HCT116 (cell line): Measurements from ENCODE around the gene NRXN2. TPM values are rescaled to one million over a fixed set of nuclear protein-coding genes. Genes with fewer than 3 reads are reported as not detected.

ENCODE experiments used
- ATAC-seq: fragments of 200-7000 bp; cut with Tn5 transposase; 2 replicates; pipeline ENCODE4 v1.9.1; 2020; ENCODE audit warnings: mild to moderate bottlenecking, moderate library complexity
- BruUV-seq: library from RNA; stranded (reverse); fragments of 400-500 nt; replicated peaks from 2 replicates; lab custom pipeline; 2021; lab: Mats Ljungman, UMichigan
- CTCF ChIA-PET: fragments of 300-600 bp; sonication (Branson Sonifier 250); formaldehyde crosslinking; loops from one replicate; lab custom pipeline; 2021; ENCODE audit warnings: antibody characterized with exemption; lab: Charles Lee
- POLR2A ChIA-PET: fragments of 300-600, 350-600 bp; sonication (Branson Sonifier 250); formaldehyde crosslinking; loops from one replicate; lab custom pipeline; 2021; ENCODE audit warnings: antibody characterized with exemption; lab: Charles Lee
- RAD21 ChIA-PET, 2 experiments: fragments of 300-600 bp; sonication (Branson Sonifier 250); formaldehyde crosslinking; loops; one replicate each; lab custom pipeline; 2023; ENCODE audit warnings: low total read pairs in 2 of 2; ENCODE audit not compliant: uncharacterized antibody in 2 of 2, unreplicated experiment in 2 of 2, low non-redundant PET in 1 of 2; lab: Charles Lee
- DNase-seq: peaks from one replicate; pipeline ENCODE4 v3.0.0-alpha.2; 2010; ENCODE audit warnings: low read depth, low spot score
- H2AFZ ChIP-seq: fragments of 200-600 bp; shearing (Covaris generic), sonication (generic); 2 replicates; pipeline ENCODE4 v1.6.1; 2017; ENCODE audit warnings: low read depth, mixed run types, mixed read lengths, antibody characterized with exemption, low read length; ENCODE audit not compliant: poor library complexity, severe bottlenecking
- H3K27ac ChIP-seq: 2 replicates; pipeline ENCODE4 v1.5.1; 2012; ENCODE audit warnings: low read depth, low read length
- H3K27me3 ChIP-seq: fragments of 200-600 bp; sonication (generic); 2 replicates; pipeline ENCODE4 v1.6.1; 2016; ENCODE audit warnings: mixed run types, low read length, mixed read lengths; ENCODE audit not compliant: insufficient read depth
- H3K36me3 ChIP-seq, 2 experiments: fragments of 200-500 bp in 1 of 2; fragments of 200-600 bp in 1 of 2; sonication (Bioruptor generic) in 1 of 2; sonication (generic) in 1 of 2; 2 replicates each; pipeline versions ENCODE4 v1.5.1 to v1.6.1; 2014 to 2016; ENCODE audit warnings: low read length in 2 of 2, inconsistent platforms in 1 of 2, mixed read lengths in 1 of 2, mixed run types in 1 of 2; ENCODE audit not compliant: insufficient read depth in 2 of 2, control insufficient read depth in 1 of 2
- H3K4me1 ChIP-seq, 2 experiments: fragments of 200-600 bp in 1 of 2; sonication (generic) in 1 of 2; 2 replicates each; pipeline versions ENCODE4 v1.5.1 to v1.6.1; 2012 to 2017; ENCODE audit warnings: low read length in 2 of 2, inconsistent platforms in 1 of 2, mild to moderate bottlenecking in 1 of 2, mixed read lengths in 1 of 2, mixed run types in 1 of 2, moderate library complexity in 1 of 2; ENCODE audit not compliant: insufficient read depth in 2 of 2, control insufficient read depth in 1 of 2
- H3K4me2 ChIP-seq: fragments of 200-600 bp; sonication (generic); 2 replicates; pipeline ENCODE4 v1.6.1; 2017; ENCODE audit warnings: mixed run types, low read length, mixed read lengths
- H3K4me3 ChIP-seq, 2 experiments: fragments of 200-600 bp in 1 of 2; sonication (generic) in 1 of 2; replicated peaks in 1 of 2; 2 replicates each; pipeline ENCODE4 v1.5.1; 2011 to 2016; ENCODE audit warnings: low read length in 2 of 2, control low read depth in 1 of 2, low read depth in 1 of 2, mild to moderate bottlenecking in 1 of 2, mixed read lengths in 1 of 2, mixed run types in 1 of 2
- H3K79me2 ChIP-seq: fragments of 200-600 bp; sonication (generic); 2 replicates; pipeline ENCODE4 v1.6.1; 2017; ENCODE audit warnings: mild to moderate bottlenecking, mixed run types, low read length, moderate library complexity, mixed read lengths; ENCODE audit not compliant: insufficient read depth
- H3K9ac ChIP-seq: fragments of 200-600 bp; sonication (generic); 2 replicates; pipeline ENCODE4 v1.6.1; 2016; ENCODE audit warnings: low read length, mixed read lengths
- H3K9me2 ChIP-seq: fragments of 200-600 bp; sonication (generic), shearing (Covaris generic); 2 replicates; pipeline ENCODE4 v1.6.1; 2017; ENCODE audit warnings: mixed run types, mild to moderate bottlenecking, moderate library complexity; ENCODE audit not compliant: insufficient read depth
- H3K9me3 ChIP-seq, 2 experiments: fragments of 200-500 bp in 1 of 2; fragments of 200-600 bp in 1 of 2; sonication (Bioruptor generic) in 1 of 2; sonication (generic) in 1 of 2; 2 replicates each; pipeline ENCODE4 v1.6.1; 2014 to 2017; ENCODE audit warnings: low read length in 2 of 2, mixed read lengths in 2 of 2, inconsistent platforms in 1 of 2, low read depth in 1 of 2, mild to moderate bottlenecking in 1 of 2, mixed run types in 1 of 2, moderate library complexity in 1 of 2; ENCODE audit not compliant: control insufficient read depth in 1 of 2, insufficient read depth in 1 of 2
- H4K20me1 ChIP-seq: fragments of 200-600 bp; sonication (generic), shearing (Covaris generic); 2 replicates; pipeline ENCODE4 v1.6.1; 2017; ENCODE audit warnings: mixed run types, mild to moderate bottlenecking, moderate library complexity; ENCODE audit not compliant: insufficient read depth
- CBX3 ChIP-seq: IDR thresholded peaks from 2 replicates; pipeline ENCODE4 v1.6.1; 2012; ENCODE audit warnings: low read depth
- CEBPB ChIP-seq: IDR thresholded peaks from 2 replicates; pipeline ENCODE4 v1.6.1; 2012; ENCODE audit warnings: low read depth
- EZH2 ChIP-seq: fragments of 200-600 bp; sonication (generic); IDR thresholded peaks from 2 replicates; pipeline ENCODE4 v1.6.1; 2017; ENCODE audit warnings: antibody characterized with exemption, mixed run types
- MAX ChIP-seq: IDR thresholded peaks from 2 replicates; pipeline ENCODE4 v1.6.1; 2012
- POLR2A ChIP-seq: IDR thresholded peaks from 2 replicates; pipeline ENCODE4 v1.7.0; 2011; ENCODE audit warnings: borderline replicate concordance; ENCODE audit not compliant: insufficient read depth, insufficient read length; ENCODE audit errors: extremely low read depth
- POLR2AphosphoS5 ChIP-seq: IDR thresholded peaks from 2 replicates; pipeline ENCODE4 v1.6.1; 2011; ENCODE audit warnings: mild to moderate bottlenecking, low read depth, low read length, moderate library complexity
- REST ChIP-seq: IDR thresholded peaks from 2 replicates; pipeline ENCODE4 v1.6.1; 2012; ENCODE audit warnings: low read depth
- SIN3A ChIP-seq: IDR thresholded peaks from 2 replicates; pipeline ENCODE4 v1.6.1; 2012; ENCODE audit warnings: low read depth
- SP1 ChIP-seq: IDR thresholded peaks from 2 replicates; pipeline ENCODE4 v1.6.1; 2012; ENCODE audit warnings: low read depth
- SRF ChIP-seq: IDR thresholded peaks from 2 replicates; pipeline ENCODE4 v1.6.1; 2012; ENCODE audit warnings: low read depth
- intact Hi-C: fragments of 100-400 bp; cut with micrococcal nuclease; formaldehyde crosslinking; loops from 2 replicates; pipeline ENCODE4 v1.10.0; 2022
- total RNA-seq: library from RNA; stranded (reverse); gene quantifications from one replicate; pipeline ENCODE4 v1.2.1, GENCODE V29; 2021; ENCODE audit not compliant: unreplicated experiment
- TF ChIP-seq, protein P1 (sequence below): IDR thresholded peaks from 2 replicates; pipeline ENCODE4 v1.6.1; 2011; ENCODE audit warnings: mild to moderate bottlenecking, low read length, moderate library complexity; ENCODE audit not compliant: insufficient replicate concordance; ENCODE audit errors: extremely low read depth
- TF ChIP-seq, protein P2 (sequence below), 3 experiments: fragments of 200-600 bp in 1 of 3; sonication (generic) in 1 of 3; IDR thresholded peaks in 2 of 3; conservative IDR thresholded peaks in 1 of 3; 2 replicates each; pipeline ENCODE4 v1.5.1; 2012 to 2017; ENCODE audit warnings: low read depth in 2 of 3, low read length in 2 of 3, antibody characterized with exemption in 1 of 3, borderline replicate concordance in 1 of 3, control low read depth in 1 of 3, mild to moderate bottlenecking in 1 of 3, mixed read lengths in 1 of 3, mixed run types in 1 of 3, moderate library complexity in 1 of 3; ENCODE audit not compliant: insufficient read depth in 1 of 3

Gene NRXN2
- total RNA-seq, 1 experiment from 2014 or later: 1.5 TPM

DNA sequence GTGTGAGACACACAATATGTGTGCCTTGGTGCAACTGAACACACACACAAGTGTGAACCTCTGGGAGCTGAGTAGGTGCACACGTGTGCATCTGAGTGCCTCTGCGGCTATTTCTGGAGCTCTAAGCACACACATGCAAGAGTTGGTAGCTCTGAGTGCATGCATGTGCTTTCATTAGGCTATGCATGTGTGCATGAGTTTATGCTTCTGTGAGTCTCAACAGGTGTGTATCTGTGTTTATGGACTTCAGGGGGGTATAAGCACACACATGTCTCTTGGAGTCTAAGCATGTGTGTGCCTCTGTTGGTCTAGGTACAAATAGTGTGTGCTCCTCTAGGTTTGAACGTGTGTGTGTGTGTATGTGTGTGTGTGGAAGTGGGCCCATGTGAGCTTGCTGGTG lies 106.2 kb downstream of the NRXN2 start:
- H3K9me3 ChIP-seq: no peaks in the 10 kb centered on the region
- no TSS peak for BruUV-seq
- ChIA-PET RAD21 (no interaction called here), CTCF (no interaction called here), POLR2A (no interaction called here)
- no peaks in the 10 kb centered on the region for H3K27me3 ChIP-seq
- intact Hi-C loops: no loop called here
- DNase-seq (no peak), ATAC-seq (no peak)
- no peak overlapping the region for H2AFZ ChIP-seq
- H3K4me1 ChIP-seq: peaks cover 0 to 9% of the 10 kb centered on the region in 2 experiments; a peak in 1 of 4 replicates
- no peak overlapping the region for H3K9ac ChIP-seq
- H3K4me2 ChIP-seq: no peak overlapping the region
- H4K20me1 ChIP-seq: no peaks in the 10 kb centered on the region
- H3K4me3 ChIP-seq: no peak overlapping the region
- H3K9me2 ChIP-seq: no peaks in the 10 kb centered on the region
- TF ChIP-seq MAX (no peak), CBX3 (no peak), SIN3A (no peak), POLR2AphosphoS5 (no peak), SP1 (no peak), REST (no peak)
- H3K79me2 ChIP-seq: no peaks in the 10 kb centered on the region
- H3K27ac ChIP-seq: no peak overlapping the region
- no peaks in the 10 kb centered on the region for H3K36me3 ChIP-seq

DNA sequence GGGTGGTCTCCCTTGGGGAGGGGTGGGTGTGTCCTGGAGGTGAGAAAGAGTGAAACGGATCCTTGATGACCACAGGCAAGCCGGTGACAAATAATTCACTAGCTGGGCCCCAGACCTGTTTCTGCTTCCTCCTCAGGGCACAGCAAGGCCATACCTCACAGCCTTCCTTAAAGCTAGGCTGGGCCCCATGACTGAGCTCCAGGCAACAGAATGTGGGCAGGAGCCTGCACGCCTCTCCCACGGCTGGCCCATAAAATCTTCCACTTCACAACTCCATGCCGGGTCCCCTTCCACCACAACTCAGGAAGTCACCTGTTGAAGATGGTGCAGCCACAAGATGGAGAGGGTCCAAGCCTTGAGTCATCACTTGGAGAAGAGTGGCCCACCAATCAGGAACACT lies 108.1 kb downstream of the NRXN2 start:
- Histone ChIP-seq H3K36me3 (no peaks in the 10 kb centered on the region), H3K27me3 (no peaks in the 10 kb centered on the region), H2AFZ (no peak overlapping the region), H3K4me1 (peaks cover 0 to 7% of the 10 kb centered on the region in 2 experiments; a peak in 1 of 4 replicates), H4K20me1 (no peaks in the 10 kb centered on the region), H3K4me3 (no peak overlapping the region), H3K4me2 (no peak overlapping the region), H3K27ac (no peak overlapping the region), H3K9ac (no peak overlapping the region), H3K79me2 (no peaks in the 10 kb centered on the region), H3K9me2 (no peaks in the 10 kb centered on the region), H3K9me3 (no peaks in the 10 kb centered on the region)
- RAD21 ChIA-PET: no interaction called here
- ATAC-seq (no peak), DNase-seq (no peak)
- no TSS peak for BruUV-seq
- intact Hi-C loops: no loop called here
- POLR2A ChIA-PET: no interaction called here
- TF ChIP-seq SRF: no peak
- TF ChIP-seq, protein P1, sequence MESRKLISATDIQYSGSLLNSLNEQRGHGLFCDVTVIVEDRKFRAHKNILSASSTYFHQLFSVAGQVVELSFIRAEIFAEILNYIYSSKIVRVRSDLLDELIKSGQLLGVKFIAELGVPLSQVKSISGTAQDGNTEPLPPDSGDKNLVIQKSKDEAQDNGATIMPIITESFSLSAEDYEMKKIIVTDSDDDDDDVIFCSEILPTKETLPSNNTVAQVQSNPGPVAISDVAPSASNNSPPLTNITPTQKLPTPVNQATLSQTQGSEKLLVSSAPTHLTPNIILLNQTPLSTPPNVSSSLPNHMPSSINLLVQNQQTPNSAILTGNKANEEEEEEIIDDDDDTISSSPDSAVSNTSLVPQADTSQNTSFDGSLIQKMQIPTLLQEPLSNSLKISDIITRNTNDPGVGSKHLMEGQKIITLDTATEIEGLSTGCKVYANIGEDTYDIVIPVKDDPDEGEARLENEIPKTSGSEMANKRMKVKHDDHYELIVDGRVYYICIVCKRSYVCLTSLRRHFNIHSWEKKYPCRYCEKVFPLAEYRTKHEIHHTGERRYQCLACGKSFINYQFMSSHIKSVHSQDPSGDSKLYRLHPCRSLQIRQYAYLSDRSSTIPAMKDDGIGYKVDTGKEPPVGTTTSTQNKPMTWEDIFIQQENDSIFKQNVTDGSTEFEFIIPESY: no peak
- no peak for TF ChIP-seq POLR2A
- TF ChIP-seq SP1: no peak
- TF ChIP-seq, protein P2, sequence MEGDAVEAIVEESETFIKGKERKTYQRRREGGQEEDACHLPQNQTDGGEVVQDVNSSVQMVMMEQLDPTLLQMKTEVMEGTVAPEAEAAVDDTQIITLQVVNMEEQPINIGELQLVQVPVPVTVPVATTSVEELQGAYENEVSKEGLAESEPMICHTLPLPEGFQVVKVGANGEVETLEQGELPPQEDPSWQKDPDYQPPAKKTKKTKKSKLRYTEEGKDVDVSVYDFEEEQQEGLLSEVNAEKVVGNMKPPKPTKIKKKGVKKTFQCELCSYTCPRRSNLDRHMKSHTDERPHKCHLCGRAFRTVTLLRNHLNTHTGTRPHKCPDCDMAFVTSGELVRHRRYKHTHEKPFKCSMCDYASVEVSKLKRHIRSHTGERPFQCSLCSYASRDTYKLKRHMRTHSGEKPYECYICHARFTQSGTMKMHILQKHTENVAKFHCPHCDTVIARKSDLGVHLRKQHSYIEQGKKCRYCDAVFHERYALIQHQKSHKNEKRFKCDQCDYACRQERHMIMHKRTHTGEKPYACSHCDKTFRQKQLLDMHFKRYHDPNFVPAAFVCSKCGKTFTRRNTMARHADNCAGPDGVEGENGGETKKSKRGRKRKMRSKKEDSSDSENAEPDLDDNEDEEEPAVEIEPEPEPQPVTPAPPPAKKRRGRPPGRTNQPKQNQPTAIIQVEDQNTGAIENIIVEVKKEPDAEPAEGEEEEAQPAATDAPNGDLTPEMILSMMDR (IDR thresholded peaks at IDR 0.05 in 2 of 3, conservative IDR thresholded peaks at IDR 0.05 in 1 of 3; ENCODE audit: borderline replicate concordance in 1 of 3, insufficient read depth in 1 of 3, low read depth in 2 of 3, low read length in 2 of 3): no peak
- TF ChIP-seq CEBPB: no peak
- TF ChIP-seq EZH2: no peak
- CTCF ChIA-PET: no interaction called here
